Daoy (cell line): ENCODE measurements around the gene IFNAR1. TPM values are rescaled to one million over a fixed set of nuclear protein-coding genes. Genes with fewer than 3 reads are reported as not detected.
A peak's percentile ranks its signal among the peaks of the same experiment; 100 is the strongest.
"Not testable (repeated sequence)": the region's sequence is repeated elsewhere in the genome, so short reads cannot be mapped to it uniquely, and the experiment has no call there.

Source experiments
- DNase-seq: peaks from one replicate; pipeline ENCODE4 v3.0.0-alpha.2; 2015; ENCODE audit warnings: low read depth
- total RNA-seq: library from RNA; depleted of rRNA; stranded (reverse); fragments of >200 nt; shearing (Covaris generic); gene quantifications from 2 replicates; pipeline ENCODE4 v1.2.3, GENCODE V29; 2014

IFNAR1 gene
- total RNA-seq, 1 experiment from 2014 or later = 18.5 TPM

- no peak for DNase-seq
Measured at GRCh38 chr21:33375101-33375644, 50.4 kb downstream of the IFNAR1 start.

- no peak for DNase-seq
Measured at GRCh38 chr21:33377221-33377920, 52.6 kb downstream of the IFNAR1 start.

GRCh38 chr21:33378081-33378480 is 53.3 kb downstream of the IFNAR1 start:
- no peak for DNase-seq

- peak; percentile 88 for DNase-seq
Measured at GRCh38 chr21:33379934-33380333, 55.2 kb downstream of the IFNAR1 start.

- DNase-seq = peak; percentile 100
Measured at GRCh38 chr21:33380483-33380998, 55.8 kb downstream of the IFNAR1 start.

- DNase-seq = not testable (repeated sequence)
Measured at GRCh38 chr21:33381381-33381780, 56.6 kb downstream of the IFNAR1 start.

GRCh38 chr21:33383056-33383888 is 58.5 kb downstream of the IFNAR1 start:
- peak; percentile 98 for DNase-seq

GRCh38 chr21:33384841-33385331 is 60.1 kb downstream of the IFNAR1 start:
- no peak for DNase-seq

GRCh38 chr21:33386222-33386784 is 61.5 kb downstream of the IFNAR1 start:
- DNase-seq = peak; percentile 41

GRCh38 chr21:33387294-33387693 is 62.5 kb downstream of the IFNAR1 start:
- DNase-seq = no peak

GRCh38 chr21:33388188-33388587 is 63.4 kb downstream of the IFNAR1 start:
- DNase-seq = no peak

GRCh38 chr21:33390479-33390878 is 65.7 kb downstream of the IFNAR1 start:
- no peak for DNase-seq

GRCh38 chr21:33391656-33392055 is 66.9 kb downstream of the IFNAR1 start:
- DNase-seq = no peak

- DNase-seq = no peak
Measured at GRCh38 chr21:33392284-33392985, 67.7 kb downstream of the IFNAR1 start.

GRCh38 chr21:33393348-33393747 is 68.6 kb downstream of the IFNAR1 start:
- no peak for DNase-seq

- no peak for DNase-seq
Measured at GRCh38 chr21:33394260-33394659, 69.5 kb downstream of the IFNAR1 start.

GRCh38 chr21:33395891-33396331 is 71.1 kb downstream of the IFNAR1 start:
- peak; percentile 82 for DNase-seq

- no peak for DNase-seq
Measured at GRCh38 chr21:33396436-33396835, 71.7 kb downstream of the IFNAR1 start.

- peak; percentile 69 for DNase-seq
Measured at GRCh38 chr21:33396951-33397350, 72.2 kb downstream of the IFNAR1 start.

- DNase-seq = no peak
Measured at GRCh38 chr21:33397717-33398116, 72.9 kb downstream of the IFNAR1 start.

- no peak for DNase-seq
Measured at GRCh38 chr21:33398361-33398760, 73.6 kb downstream of the IFNAR1 start.
